Nephron (organoid): Measurements from ENCODE around the gene KCNQ1.

ENCODE experiments used
- H3K27ac Mint-ChIP-seq, 3 experiments: 2 replicates each; pipeline ENCODE4 v1.8.0; 2020; ENCODE audit warnings: mixed read lengths in 3 of 3, mild to moderate bottlenecking in 2 of 3, moderate library complexity in 1 of 3
- H3K27me3 Mint-ChIP-seq: 2 replicates; pipeline ENCODE4 v1.8.0; 2021; ENCODE audit warnings: low read depth, mild to moderate bottlenecking, moderate library complexity, mixed read lengths
- H3K36me3 Mint-ChIP-seq: 2 replicates; pipeline ENCODE4 v1.8.0; 2020; ENCODE audit warnings: low read depth, mixed read lengths
- H3K4me1 Mint-ChIP-seq: 2 replicates; pipeline ENCODE4 v1.8.0; 2020; ENCODE audit warnings: mixed read lengths
- H3K4me3 Mint-ChIP-seq, 3 experiments: 2 replicates each; pipeline ENCODE4 v1.8.0; 2020; ENCODE audit warnings: mild to moderate bottlenecking in 3 of 3, mixed read lengths in 3 of 3, moderate library complexity in 2 of 3
- H3K9me3 Mint-ChIP-seq: 2 replicates; pipeline ENCODE4 v1.8.0; 2020; ENCODE audit warnings: mixed read lengths
- CTCF ChIP-seq, 3 experiments: fragments of 200-600 bp; sonication (generic); IDR thresholded peaks; one replicate each; pipeline ENCODE4 v1.5.0; 2021; ENCODE audit warnings: antibody characterized with exemption in 3 of 3; ENCODE audit not compliant: unreplicated experiment in 3 of 3

The KCNQ1 gene

GRCh38 chr11:2791521-2792380, 346.9 kb downstream of the KCNQ1 start:
- H3K9me3 Mint-ChIP-seq = peaks cover 1% of the 10 kb centered on the region
- peak overlapping the region in 2 of 3 experiments; percentile 52 to 55 for H3K27ac Mint-ChIP-seq
- peaks cover under 1% of the 10 kb centered on the region for H3K36me3 Mint-ChIP-seq
- H3K27me3 Mint-ChIP-seq = no peaks in the 10 kb centered on the region
- H3K4me1 Mint-ChIP-seq = peaks cover 35% of the 10 kb centered on the region
- H3K4me3 Mint-ChIP-seq = peak overlapping the region in 1 of 3 experiments; percentile 64
- TF ChIP-seq CTCF (IDR thresholded peaks at IDR 0.05; ENCODE audit: unreplicated experiment in 3 of 3) = no peak

GRCh38 chr11:2792381-2793250, 347.8 kb downstream of the KCNQ1 start:
- H3K36me3 Mint-ChIP-seq = no peaks in the 10 kb centered on the region
- peak overlapping the region in 2 of 3 experiments; percentile 72 for H3K27ac Mint-ChIP-seq
- H3K4me3 Mint-ChIP-seq = peak overlapping the region in 1 of 3 experiments; percentile 64
- H3K9me3 Mint-ChIP-seq = no peaks in the 10 kb centered on the region
- no peak for TF ChIP-seq CTCF (IDR thresholded peaks at IDR 0.05; ENCODE audit: unreplicated experiment in 3 of 3)
- peaks cover 35% of the 10 kb centered on the region for H3K4me1 Mint-ChIP-seq
- no peaks in the 10 kb centered on the region for H3K27me3 Mint-ChIP-seq

GRCh38 chr11:2793701-2794045, 348.9 kb downstream of the KCNQ1 start:
- Mint-ChIP-seq H3K4me1 (peaks cover 27% of the 10 kb centered on the region), H3K27me3 (no peaks in the 10 kb centered on the region), H3K9me3 (peaks cover 3% of the 10 kb centered on the region), H3K27ac (peak overlapping the region; percentile 65 to 72 (median 72)), H3K36me3 (no peaks in the 10 kb centered on the region), H3K4me3 (peak overlapping the region in 1 of 3 experiments; percentile 3)
- no peak for TF ChIP-seq CTCF (IDR thresholded peaks at IDR 0.05; ENCODE audit: unreplicated experiment in 3 of 3)

- Mint-ChIP-seq H3K36me3 (peaks cover 4% of the 10 kb centered on the region), H3K27me3 (peaks cover 2% of the 10 kb centered on the region), H3K9me3 (peaks cover 8% of the 10 kb centered on the region), H3K4me1 (peaks cover 25% of the 10 kb centered on the region), H3K27ac (peak overlapping the region; percentile 65 to 72 (median 72)), H3K4me3 (peak overlapping the region in 1 of 3 experiments; percentile 3)
- no peak for TF ChIP-seq CTCF (IDR thresholded peaks at IDR 0.05; ENCODE audit: unreplicated experiment in 3 of 3)
Observed at GRCh38 chr11:2794046-2794967, 349.5 kb downstream of the KCNQ1 start.

GRCh38 chr11:2794968-2795322, 350.1 kb downstream of the KCNQ1 start:
- Mint-ChIP-seq H3K27me3 (peaks cover 4% of the 10 kb centered on the region), H3K27ac (peak overlapping the region; percentile 29 to 72 (median 42)), H3K4me3 (no peak overlapping the region), H3K36me3 (peaks cover 6% of the 10 kb centered on the region), H3K4me1 (peaks cover 22% of the 10 kb centered on the region), H3K9me3 (peaks cover 10% of the 10 kb centered on the region)
- TF ChIP-seq CTCF (IDR thresholded peaks at IDR 0.05; ENCODE audit: unreplicated experiment in 3 of 3) = no peak
